SK-N-SH (cell line): Measurements from ENCODE around the gene CUL1. TPM values are rescaled to one million over a fixed set of nuclear protein-coding genes. Genes with fewer than 3 reads are reported as not detected.

ENCODE experiments used
- CTCF ChIA-PET: fragments of 300-600, 350-600 bp; formaldehyde crosslinking; extraction: SDS; loops from one replicate; lab custom pipeline; 2021; lab: Yijun Ruan, JAX
- POLR2A ChIA-PET: fragments of 350-600 bp; sonication (Branson Sonifier 250); formaldehyde crosslinking; extraction: SDS; loops from one replicate; lab custom pipeline; 2020; ENCODE audit warnings: antibody characterized with exemption, inconsistent platforms; lab: Yijun Ruan, JAX
- DNase-seq: peaks from one replicate; pipeline ENCODE4 v3.0.0; 2012
- H2AFZ ChIP-seq: fragments of 200-600 bp; sonication (generic); 2 replicates; pipeline ENCODE4 v1.8.1; 2016; ENCODE audit warnings: antibody characterized with exemption, mild to moderate bottlenecking, low read depth
- H3F3A ChIP-seq: fragments of 200-600 bp; sonication (generic); replicated peaks from 2 replicates; pipeline ENCODE3; 2016; ENCODE audit warnings: antibody characterized with exemption, mild to moderate bottlenecking; ENCODE audit not compliant: insufficient read depth
- H3K27ac ChIP-seq, 2 experiments: fragments of 200-500 bp in 1 of 2; fragments of 200-600 bp in 1 of 2; sonication (Bioruptor generic) in 1 of 2; sonication (generic), shearing (Covaris generic) in 1 of 2; 2 replicates each; pipeline versions ENCODE4 v1.5.1 to v1.6.1; 2014 to 2016; ENCODE audit warnings: low read depth in 2 of 2, inconsistent platforms in 1 of 2, low read length in 1 of 2, mild to moderate bottlenecking in 1 of 2, mixed read lengths in 1 of 2
- H3K27me3 ChIP-seq: fragments of 200-600 bp; sonication (generic), shearing (Covaris generic); 2 replicates; pipeline ENCODE4 v1.6.1; 2016; ENCODE audit warnings: mixed run types; ENCODE audit not compliant: insufficient read depth
- H3K36me3 ChIP-seq, 2 experiments: fragments of 200-500 bp in 1 of 2; fragments of 200-600 bp in 1 of 2; sonication (Bioruptor generic) in 1 of 2; sonication (generic) in 1 of 2; replicated peaks in 1 of 2; 2 replicates each; pipeline versions ENCODE3 to v1.5.1; 2014 to 2016; ENCODE audit warnings: low read length in 1 of 2, mild to moderate bottlenecking in 1 of 2; ENCODE audit not compliant: insufficient read depth in 2 of 2, control insufficient read depth in 1 of 2
- H3K4me1 ChIP-seq, 2 experiments: fragments of 200-500 bp in 1 of 2; fragments of 200-600 bp in 1 of 2; sonication (Bioruptor generic) in 1 of 2; sonication (generic), shearing (Covaris generic) in 1 of 2; 2 replicates each; pipeline versions ENCODE4 v1.5.1 to v1.6.1; 2014 to 2016; ENCODE audit warnings: low read depth in 1 of 2, low read length in 1 of 2, mixed run types in 1 of 2; ENCODE audit not compliant: insufficient read depth in 2 of 2, control insufficient read depth in 1 of 2
- H3K4me2 ChIP-seq: fragments of 200-600 bp; sonication (generic), shearing (Covaris generic); 2 replicates; pipeline ENCODE4 v1.6.1; 2017; ENCODE audit warnings: mixed run types
- H3K4me3 ChIP-seq, 2 experiments: fragments of 200-500 bp in 1 of 2; fragments of 200-600 bp in 1 of 2; sonication (Bioruptor generic) in 1 of 2; sonication (generic), shearing (Covaris generic) in 1 of 2; 2 replicates each; pipeline versions ENCODE4 v1.5.1 to v1.8.1; 2014 to 2016; ENCODE audit warnings: low read depth in 2 of 2, inconsistent platforms in 1 of 2, low read length in 1 of 2, mild to moderate bottlenecking in 1 of 2, mixed read lengths in 1 of 2, moderate library complexity in 1 of 2
- H3K79me2 ChIP-seq: fragments of 200-600 bp; sonication (generic); 2 replicates; pipeline ENCODE4 v1.8.1; 2017; ENCODE audit warnings: mild to moderate bottlenecking; ENCODE audit not compliant: insufficient read depth
- H3K9ac ChIP-seq: fragments of 200-600 bp; sonication (generic); 2 replicates; pipeline ENCODE4 v1.6.1; 2017; ENCODE audit warnings: mixed run types
- H3K9me2 ChIP-seq: fragments of 200-600 bp; sonication (generic); 2 replicates; pipeline ENCODE4 v1.6.1; 2017; ENCODE audit warnings: mixed run types
- H3K9me3 ChIP-seq: fragments of 200-600 bp; sonication (generic); 2 replicates; pipeline ENCODE4 v1.6.1; 2017; ENCODE audit warnings: mixed run types, mild to moderate bottlenecking, moderate library complexity
- H4K20me1 ChIP-seq: fragments of 200-600 bp; sonication (generic); 2 replicates; pipeline ENCODE4 v1.6.1; 2017; ENCODE audit warnings: mild to moderate bottlenecking, mixed run types; ENCODE audit not compliant: insufficient read depth
- EP300 ChIP-seq, 2 experiments: IDR thresholded peaks; 2 replicates each; pipeline versions ENCODE4 v1.4.0 to v1.6.1; 2012; ENCODE audit warnings: borderline replicate concordance in 1 of 2, low read depth in 1 of 2, low read length in 1 of 2
- EZH2phosphoT487 ChIP-seq: fragments of 200-600 bp; sonication (generic); IDR thresholded peaks from 2 replicates; pipeline ENCODE4 v1.6.1; 2017; ENCODE audit warnings: low read depth, mixed run types, mild to moderate bottlenecking, antibody characterized with exemption, moderate library complexity, borderline replicate concordance
- FOSL2 ChIP-seq: IDR thresholded peaks from 2 replicates; pipeline ENCODE4 v1.4.0; 2012; ENCODE audit warnings: low read depth, mild to moderate bottlenecking, moderate library complexity, borderline replicate concordance
- FOXJ3 ChIP-seq: sonication (generic); formaldehyde crosslinking; IDR thresholded peaks from 2 replicates; pipeline ENCODE4 v1.5.1; 2020; ENCODE audit warnings: mild to moderate bottlenecking, missing genetic modification reagents
- FOXM1 ChIP-seq: IDR thresholded peaks from 2 replicates; pipeline ENCODE4 v1.4.0; 2012; ENCODE audit warnings: low read depth, mild to moderate bottlenecking
- GABPA ChIP-seq: IDR thresholded peaks from 2 replicates; pipeline ENCODE4 v1.4.0; 2012; ENCODE audit warnings: low read depth, mild to moderate bottlenecking
- GATA2 ChIP-seq: sonication (generic); formaldehyde crosslinking; IDR thresholded peaks from 2 replicates; pipeline ENCODE4 v1.5.0; 2020; ENCODE audit warnings: mild to moderate bottlenecking, missing genetic modification reagents
- IRF3 ChIP-seq: fragments of 150-350 bp; IDR thresholded peaks from 2 replicates; pipeline ENCODE4 v1.6.1; 2016; ENCODE audit warnings: mild to moderate bottlenecking, low read depth, low read length
- JUND ChIP-seq: IDR thresholded peaks from 2 replicates; pipeline ENCODE4 v1.4.0; 2012
- MEF2A ChIP-seq: IDR thresholded peaks from 2 replicates; pipeline ENCODE4 v1.4.0; 2012; ENCODE audit warnings: low read depth, borderline replicate concordance
- MXI1 ChIP-seq: IDR thresholded peaks from 2 replicates; pipeline ENCODE4 v1.6.1; 2012; ENCODE audit warnings: mild to moderate bottlenecking, low read depth, low read length, improper control_type of control experiment
- POLR2AphosphoS5 ChIP-seq: IDR thresholded peaks from 2 replicates; pipeline ENCODE4 v1.6.1; 2012; ENCODE audit warnings: low read depth, low read length
- RAD21 ChIP-seq: IDR thresholded peaks from 2 replicates; pipeline ENCODE4 v1.6.1; 2012; ENCODE audit warnings: mild to moderate bottlenecking, low read length
- REST ChIP-seq: IDR thresholded peaks from 2 replicates; pipeline ENCODE4 v1.6.1; 2012; ENCODE audit warnings: mild to moderate bottlenecking, low read depth, low read length, moderate library complexity
- RXRA ChIP-seq: IDR thresholded peaks from 2 replicates; pipeline ENCODE4 v1.4.0; 2012; ENCODE audit warnings: low read depth, mild to moderate bottlenecking, borderline replicate concordance
- TAF1 ChIP-seq: IDR thresholded peaks from 2 replicates; pipeline ENCODE4 v1.6.1; 2012; ENCODE audit warnings: low read depth, mild to moderate bottlenecking, low read length, moderate library complexity, borderline replicate concordance
- USF1 ChIP-seq: IDR thresholded peaks from 2 replicates; pipeline ENCODE4 v1.4.0; 2012; ENCODE audit warnings: low read depth, borderline replicate concordance
- WGBS: methylation state at CpG from one replicate; pipeline ENCODE4 v1.1.6; 2017; ENCODE audit warnings: low lambda C conversion rate; 5-methylcytosine and 5-hydroxymethylcytosine counted together
- polyA plus RNA-seq, 3 experiments: library from polyadenylated mRNA; depleted of rRNA; stranded (reverse); fragments of >200 nt; gene quantifications; 2 replicates each; pipeline ENCODE4 v1.2.3, GENCODE V29; 2012

CUL1 gene
- polyA plus RNA-seq, 1 of the 3 experiments (the other 2 are of a cell fraction): 45.2 TPM

- no peak for DNase-seq
- POLR2A ChIA-PET: no interaction called here
- no peaks in the 10 kb centered on the region for H4K20me1 ChIP-seq
- H3K9ac ChIP-seq: no peak overlapping the region
- H3K79me2 ChIP-seq: peaks cover 10% of the 10 kb centered on the region
- H3K36me3 ChIP-seq: peaks cover 85 to 94% of the 10 kb centered on the region in 2 experiments
- H3K4me3 ChIP-seq: no peak overlapping the region
- no peaks in the 10 kb centered on the region for H3K9me2 ChIP-seq
- TF ChIP-seq REST (no peak), EP300 (IDR thresholded peaks at IDR 0.05; ENCODE audit: borderline replicate concordance in 1 of 2, low read depth in 1 of 2, low read length in 1 of 2) (no peak), POLR2AphosphoS5 (no peak), FOXM1 (no peak), IRF3 (no peak), JUND (no peak), GATA2 (CRISPR knock-in tag) (no peak), TAF1 (no peak), MEF2A (no peak), GABPA (no peak), FOXJ3 (CRISPR knock-in tag) (no peak), RAD21 (no peak), USF1 (no peak)
- WGBS: over 99% methylated on average over 3 of the region's 3 CpGs
- H3K27ac ChIP-seq: no peak overlapping the region
- no peaks in the 10 kb centered on the region for H3K27me3 ChIP-seq
- CTCF ChIA-PET: interaction anchor here (1.0 kb wide), 1 partner anchor 10 kb away, joined by 4 read pairs; no protein-coding TSS in a partner anchor
- peaks cover 0 to 4% of the 10 kb centered on the region in 2 experiments; a peak in 1 of 4 replicates for H3K4me1 ChIP-seq
- no peaks in the 10 kb centered on the region for H3K9me3 ChIP-seq
- H2AFZ ChIP-seq: no peak overlapping the region
- no peaks in the 10 kb centered on the region for H3F3A ChIP-seq
- no peak overlapping the region for H3K4me2 ChIP-seq
These were observed 95.8 kb downstream of the CUL1 start for GRCh38 chr7:148794476-148794875.

- H3K27ac ChIP-seq: no peak overlapping the region
- H3K9me3 ChIP-seq: no peaks in the 10 kb centered on the region
- peaks cover 10% of the 10 kb centered on the region for H3K79me2 ChIP-seq
- H3K27me3 ChIP-seq: no peaks in the 10 kb centered on the region
- no peaks in the 10 kb centered on the region for H4K20me1 ChIP-seq
- POLR2A ChIA-PET: no interaction called here
- 98% methylated on average over 10 of the region's 10 CpGs for WGBS
- H3K4me3 ChIP-seq: no peak overlapping the region
- peaks cover 85 to 88% of the 10 kb centered on the region in 2 experiments for H3K36me3 ChIP-seq
- H3K9ac ChIP-seq: no peak overlapping the region
- no peak overlapping the region for H2AFZ ChIP-seq
- DNase-seq: no peak
- no peak for TF ChIP-seq RXRA
- no peak for TF ChIP-seq RAD21
- TF ChIP-seq EZH2phosphoT487: no peak
- TF ChIP-seq REST: no peak
- TF ChIP-seq IRF3: no peak
- TF ChIP-seq FOXM1: no peak
- no peak for TF ChIP-seq MXI1
- TF ChIP-seq GABPA: no peak
- TF ChIP-seq FOSL2: no peak
- peaks cover 4% of the 10 kb centered on the region for H3F3A ChIP-seq
- CTCF ChIA-PET: interaction anchor here (1.2 kb wide), 1 partner anchor 270 kb away, joined by 3 read pairs; no protein-coding TSS in a partner anchor
- no peak overlapping the region for H3K4me2 ChIP-seq
- H3K4me1 ChIP-seq: no peaks in the 10 kb centered on the region
- H3K9me2 ChIP-seq: no peaks in the 10 kb centered on the region
These were observed 98.1 kb downstream of the CUL1 start for GRCh38 chr7:148796841-148797240.
